GM18519 (cell line): ENCODE results near the gene RNASE4.
"Not testable (repeated sequence)": the region's sequence is repeated elsewhere in the genome, so short reads cannot be mapped to it uniquely, and the experiment has no call there.

ENCODE experiments used
- ATAC-seq: cut with Tn5 transposase; IDR thresholded peaks from one replicate; pipeline ENCODE4 v1.9.1; 2021; ENCODE audit warnings: mild to moderate bottlenecking, moderate library complexity; ENCODE audit not compliant: unreplicated experiment, low FRiP score

The RNASE4 gene

GRCh38 chr14:20734430-20734806 is 50.1 kb downstream of the RNASE4 start:
- ATAC-seq = no peak

- ATAC-seq = not testable (repeated sequence)
Measured at GRCh38 chr14:20738292-20738691, 53.9 kb downstream of the RNASE4 start.

GRCh38 chr14:20742132-20742531 is 57.8 kb downstream of the RNASE4 start:
- no peak for ATAC-seq

GRCh38 chr14:20743556-20743955 is 59.2 kb downstream of the RNASE4 start:
- no peak for ATAC-seq

GRCh38 chr14:20745571-20746358 is 61.4 kb downstream of the RNASE4 start, which contains the start of gene EDDM3A:
TSS of gene EDDM3A (plus strand) at chr14:20745887. CDS start at chr14:20747581, 1,694 bp downstream.
- no peak for ATAC-seq

- no peak for ATAC-seq
Measured at GRCh38 chr14:20746566-20746965, 62.2 kb downstream of the RNASE4 start.

GRCh38 chr14:20748439-20748838 is 64.1 kb downstream of the RNASE4 start:
- ATAC-seq = no peak

GRCh38 chr14:20750194-20750593 is 65.8 kb downstream of the RNASE4 start:
- no peak for ATAC-seq
